ENCODE measurements around the gene IFI27L2.

The IFI27L2 gene

GRCh38 chr14:94120667-94121340, 8.6 kb downstream of the IFI27L2 start:
- H3K36me3 ChIP-seq (ENCODE audit: insufficient read depth, low read length), result no peaks in the 10 kb centered on the region; the same call in 1 of the 2 replicates
- no peaks in the 10 kb centered on the region for H3K4me1 ChIP-seq (ENCODE audit: insufficient read depth, low read length, severe bottlenecking)
- TF ChIP-seq EZH2 (IDR thresholded peaks at IDR 0.05; ENCODE audit: borderline replicate concordance, low read length) (no peak), CTCF (IDR thresholded peaks at IDR 0.05; ENCODE audit: low read length) (no peak)
- H3K9ac ChIP-seq (ENCODE audit: low read length), result no peak overlapping the region
- H3F3A ChIP-seq (ENCODE audit: insufficient read depth, low read length), result no peaks in the 10 kb centered on the region
- no peaks in the 10 kb centered on the region for H3K79me2 ChIP-seq (ENCODE audit: insufficient read depth, low read length)
- H3K27me3 ChIP-seq (ENCODE audit: insufficient read depth, low read length), result peaks cover 3% of the 10 kb centered on the region; the same call in 1 of the 2 replicates
- no peaks in the 10 kb centered on the region for H4K20me1 ChIP-seq (ENCODE audit: insufficient read depth, low read length)
- no peak overlapping the region for H3K4me3 ChIP-seq (ENCODE audit: low read depth, low read length, poor library complexity, severe bottlenecking)
- no peaks in the 10 kb centered on the region for H3K9me2 ChIP-seq (ENCODE audit: low read depth, low read length)
- H3K4me2 ChIP-seq (ENCODE audit: low read length), result no peak overlapping the region
- H3K27ac ChIP-seq (ENCODE audit: low read depth, low read length, poor library complexity, severe bottlenecking), result no peak overlapping the region
- H3K9me3 ChIP-seq (ENCODE audit: low read length), result no peaks in the 10 kb centered on the region
- H2AFZ ChIP-seq (ENCODE audit: low read length), result no peak overlapping the region

GRCh38 chr14:94119071-94119470, 10.3 kb downstream of the IFI27L2 start:
- Histone ChIP-seq H3K9me3 (ENCODE audit: low read length) (no peaks in the 10 kb centered on the region), H3K9me2 (ENCODE audit: low read depth, low read length) (no peaks in the 10 kb centered on the region), H3K9ac (ENCODE audit: low read length) (no peak overlapping the region), H4K20me1 (ENCODE audit: insufficient read depth, low read length) (no peaks in the 10 kb centered on the region), H3K36me3 (ENCODE audit: insufficient read depth, low read length) (no peaks in the 10 kb centered on the region; the same call in 1 of the 2 replicates), H3K4me1 (ENCODE audit: insufficient read depth, low read length, severe bottlenecking) (no peaks in the 10 kb centered on the region), H3K27ac (ENCODE audit: low read depth, low read length, poor library complexity, severe bottlenecking) (no peak overlapping the region), H3K4me2 (ENCODE audit: low read length) (no peak overlapping the region), H3F3A (ENCODE audit: insufficient read depth, low read length) (no peaks in the 10 kb centered on the region), H3K27me3 (ENCODE audit: insufficient read depth, low read length) (peaks cover 3% of the 10 kb centered on the region; the same call in 1 of the 2 replicates), H2AFZ (ENCODE audit: low read length) (no peak overlapping the region), H3K4me3 (ENCODE audit: low read depth, low read length, poor library complexity, severe bottlenecking) (no peak overlapping the region), H3K79me2 (ENCODE audit: insufficient read depth, low read length) (no peaks in the 10 kb centered on the region)
- TF ChIP-seq CTCF (IDR thresholded peaks at IDR 0.05; ENCODE audit: low read length) (no peak), EZH2 (IDR thresholded peaks at IDR 0.05; ENCODE audit: borderline replicate concordance, low read length) (no peak)

- H3K4me1 ChIP-seq (ENCODE audit: insufficient read depth, low read length, severe bottlenecking), result no peaks in the 10 kb centered on the region
- TF ChIP-seq CTCF (IDR thresholded peaks at IDR 0.05; ENCODE audit: low read length), result no peak
- no peak for TF ChIP-seq EZH2 (IDR thresholded peaks at IDR 0.05; ENCODE audit: borderline replicate concordance, low read length)
- no peak overlapping the region for H3K4me2 ChIP-seq (ENCODE audit: low read length)
- no peaks in the 10 kb centered on the region for H3K9me2 ChIP-seq (ENCODE audit: low read depth, low read length)
- no peaks in the 10 kb centered on the region for H4K20me1 ChIP-seq (ENCODE audit: insufficient read depth, low read length)
- H3K79me2 ChIP-seq (ENCODE audit: insufficient read depth, low read length), result no peaks in the 10 kb centered on the region
- H3K4me3 ChIP-seq (ENCODE audit: low read depth, low read length, poor library complexity, severe bottlenecking), result no peak overlapping the region
- no peaks in the 10 kb centered on the region for H3K9me3 ChIP-seq (ENCODE audit: low read length)
- no peaks in the 10 kb centered on the region for H3F3A ChIP-seq (ENCODE audit: insufficient read depth, low read length)
- H3K36me3 ChIP-seq (ENCODE audit: insufficient read depth, low read length), result no peaks in the 10 kb centered on the region; the same call in 1 of the 2 replicates
- no peak overlapping the region for H3K9ac ChIP-seq (ENCODE audit: low read length)
- no peak overlapping the region for H3K27ac ChIP-seq (ENCODE audit: low read depth, low read length, poor library complexity, severe bottlenecking)
- H2AFZ ChIP-seq (ENCODE audit: low read length), result no peak overlapping the region
- H3K27me3 ChIP-seq (ENCODE audit: insufficient read depth, low read length), result peaks cover 3% of the 10 kb centered on the region; the same call in 1 of the 2 replicates
These were observed 11.5 kb downstream of the IFI27L2 start for GRCh38 chr14:94117856-94118255.

All from OCI-LY1 (cell line).